Stimulated activated CD8-positive, alpha-beta memory T cell treated with anti-CD3 and anti-CD28 coated beads, Interleukin-4, amount 100 ng/mL, for 1 hour (primary cell): Measurements from ENCODE around the gene CMC2.

ENCODE experiments used
- DNase-seq, 2 donors: peaks; one replicate each; pipeline ENCODE4 v3.0.0-alpha.2; 2020; ENCODE audit warnings: low read depth in 2 of 2, low spot score in 1 of 2

Gene CMC2

DNA sequence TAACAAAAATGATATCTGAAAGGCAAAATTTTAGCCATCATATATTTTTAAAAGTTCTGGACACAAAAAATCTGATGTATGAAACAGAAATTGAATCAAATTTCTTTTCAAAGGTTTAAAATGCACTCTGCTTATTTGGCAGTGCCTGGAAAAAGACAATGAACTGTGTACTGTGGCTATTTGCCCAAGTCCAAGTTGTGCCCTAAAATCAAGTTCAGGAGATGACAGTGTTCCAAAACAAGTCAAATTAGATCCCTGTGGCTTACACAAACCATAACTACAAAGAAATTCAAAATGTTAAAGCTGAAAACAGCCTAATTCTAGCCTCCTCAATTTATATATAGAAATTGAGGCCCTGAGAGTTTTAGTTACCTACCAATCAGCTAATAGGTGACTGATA, 25.6 kb downstream of the CMC2 start:
- no peak for DNase-seq

DNA sequence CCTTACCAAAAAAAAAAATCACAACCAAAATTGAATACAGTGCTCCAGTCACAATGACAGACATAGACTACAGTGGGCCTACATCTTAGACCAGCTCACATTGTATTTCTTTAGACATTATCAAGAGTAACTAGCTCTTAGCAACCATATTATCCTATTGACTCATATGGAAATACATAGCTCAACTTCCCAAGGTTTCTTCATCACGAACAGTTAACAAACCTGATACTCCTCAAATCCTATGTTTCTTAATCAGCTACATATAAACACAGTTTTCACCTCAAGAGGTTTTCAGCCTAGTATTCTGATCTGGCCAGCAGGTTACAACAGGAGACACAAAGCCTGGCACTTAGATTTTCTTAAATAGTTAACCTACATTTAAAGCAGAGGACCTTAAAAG, 29.7 kb downstream of the CMC2 start:
- DNase-seq: no peak

DNA sequence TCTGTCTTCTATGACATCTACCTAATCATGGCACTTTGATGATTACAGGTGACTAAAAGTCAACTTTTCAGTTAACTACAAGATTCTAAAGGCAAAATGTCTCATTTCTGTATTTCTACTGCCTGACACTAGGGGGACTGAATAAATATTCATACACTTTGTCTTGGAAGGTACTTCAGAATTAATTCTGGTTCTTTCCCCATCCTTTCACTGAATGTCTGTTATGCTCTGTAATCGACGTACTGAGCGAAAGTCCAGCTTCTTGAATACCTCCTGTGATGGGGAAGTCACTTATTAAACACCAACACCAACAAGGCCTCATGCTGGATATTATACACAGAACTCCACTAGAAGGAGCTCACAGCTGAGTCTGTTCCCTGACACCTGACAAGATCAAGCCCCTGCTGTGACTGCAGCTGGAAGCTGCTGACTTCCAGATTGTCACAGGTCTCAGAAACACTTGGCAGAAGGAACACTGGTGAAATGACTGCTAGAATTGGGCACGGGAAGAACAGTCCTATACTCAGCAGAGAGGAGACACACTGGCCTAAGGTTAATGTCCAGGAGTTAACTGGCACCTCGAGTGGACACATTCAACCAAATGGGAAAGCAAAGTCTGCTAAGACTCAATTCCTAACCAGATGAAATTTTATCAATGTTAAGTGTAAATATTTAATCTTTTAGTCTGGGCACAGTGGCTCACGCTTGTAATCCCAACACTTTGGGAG, 31.9 kb downstream of the CMC2 start:
- no peak for DNase-seq

DNA sequence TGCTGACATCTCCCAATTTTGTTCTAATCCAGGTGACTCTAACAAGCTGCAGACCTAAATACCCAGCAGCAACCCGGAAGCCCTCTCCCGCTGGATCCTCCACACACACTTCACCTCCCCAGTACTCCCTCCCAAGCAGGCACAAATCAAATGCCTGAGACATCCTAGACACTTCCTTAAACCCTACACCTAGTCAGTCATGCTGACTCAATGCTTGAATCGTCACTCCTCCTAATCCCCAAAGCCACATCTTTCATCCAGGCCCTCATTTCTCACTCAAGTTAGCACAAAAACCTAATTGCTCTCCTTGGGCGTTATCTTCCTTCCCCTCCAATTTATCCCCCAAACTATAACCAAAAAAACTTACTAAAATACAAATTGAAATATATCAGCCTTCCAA, 32.7 kb downstream of the CMC2 start:
- no peak for DNase-seq

DNA sequence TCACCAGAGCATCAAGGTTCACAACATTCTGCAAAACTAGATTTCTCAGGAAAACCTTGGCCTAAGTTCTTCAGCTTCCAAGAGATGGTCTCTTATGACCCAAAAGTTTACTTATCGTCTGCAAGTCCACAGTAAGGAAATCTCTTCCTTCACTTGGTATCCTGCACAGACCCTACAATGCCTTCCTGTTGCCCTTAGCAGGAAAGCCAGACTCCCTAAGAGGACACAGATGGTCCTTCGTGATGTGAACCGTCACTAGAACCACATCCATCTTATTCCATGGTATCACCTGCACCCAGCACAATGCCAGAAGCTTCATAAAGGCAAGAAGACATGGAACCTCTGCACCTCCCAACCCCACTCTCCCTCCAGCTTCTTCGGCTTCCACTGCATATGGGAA, 34.1 kb downstream of the CMC2 start:
- DNase-seq: no peak

DNA sequence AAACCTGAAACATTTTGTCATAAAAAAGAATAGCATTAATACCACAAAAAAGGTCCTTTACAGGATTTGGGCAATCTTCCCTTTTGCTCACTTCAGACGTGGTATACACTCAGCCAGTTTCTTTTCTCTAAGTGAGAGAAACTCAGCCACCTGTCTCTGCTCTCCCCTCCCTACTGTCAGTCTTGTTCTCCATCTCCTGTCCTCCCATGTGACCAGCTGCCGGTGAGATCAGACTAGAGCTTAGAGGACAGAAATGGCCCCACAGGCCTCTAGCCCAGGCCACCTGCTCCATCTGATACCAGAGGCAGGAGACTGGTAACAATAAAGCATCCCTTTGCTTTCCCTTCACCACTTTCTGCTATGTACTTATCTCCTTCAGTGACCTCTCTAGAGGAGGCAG, 34.9 kb downstream of the CMC2 start:
- no peak for DNase-seq

DNA sequence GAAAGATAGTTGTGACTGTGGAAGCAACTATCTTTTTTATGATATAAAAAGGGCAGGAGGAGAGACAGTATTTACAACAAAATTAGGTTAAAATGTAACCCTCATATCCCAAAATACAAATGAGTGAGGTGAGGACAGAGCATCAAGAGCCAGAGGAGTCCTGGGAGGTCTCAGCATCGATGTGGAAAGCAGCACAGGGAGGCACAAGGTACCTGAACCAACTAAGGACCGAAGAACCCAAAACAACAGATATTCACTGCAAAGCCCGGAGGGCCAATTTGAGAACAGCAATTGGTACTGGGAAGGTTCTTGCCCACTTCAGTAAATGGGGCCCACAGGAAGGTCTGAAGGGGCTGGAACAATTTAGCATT, 37.6 kb downstream of the CMC2 start:
- no peak for DNase-seq

DNA sequence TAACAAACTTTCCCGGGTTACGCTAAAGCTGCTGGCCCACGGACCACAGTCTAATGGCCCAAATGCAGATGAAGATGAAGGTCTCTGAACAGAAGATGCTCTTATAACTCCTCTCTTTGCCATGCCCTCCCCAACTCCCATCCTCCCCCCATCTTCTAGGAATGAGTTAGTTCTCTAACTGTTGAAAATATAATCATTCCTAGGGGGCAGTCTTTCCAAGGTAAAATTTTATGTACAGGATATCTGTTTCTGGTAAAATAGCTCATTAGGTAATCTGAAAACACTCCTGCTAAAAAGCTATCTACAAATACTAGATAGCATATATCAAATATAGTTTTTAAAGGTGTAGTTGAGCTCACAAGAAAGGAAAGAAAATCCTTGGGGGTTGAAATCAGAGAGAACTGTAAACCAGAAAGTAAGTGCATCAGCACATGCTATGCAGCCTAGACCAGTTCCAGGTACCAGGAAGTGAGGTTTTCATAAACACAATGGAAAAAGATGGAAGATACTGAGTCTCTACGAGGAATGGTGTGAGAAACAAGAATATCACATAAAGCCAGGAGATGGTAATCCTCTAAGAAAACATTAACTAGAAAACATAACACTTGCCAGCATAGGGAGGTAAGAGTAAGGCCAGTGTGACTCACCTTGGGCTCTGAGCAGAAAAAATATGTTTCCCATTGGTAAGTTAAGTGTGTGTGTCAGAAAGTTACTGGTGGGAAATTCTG, 38.1 kb downstream of the CMC2 start:
- no peak for DNase-seq

DNA sequence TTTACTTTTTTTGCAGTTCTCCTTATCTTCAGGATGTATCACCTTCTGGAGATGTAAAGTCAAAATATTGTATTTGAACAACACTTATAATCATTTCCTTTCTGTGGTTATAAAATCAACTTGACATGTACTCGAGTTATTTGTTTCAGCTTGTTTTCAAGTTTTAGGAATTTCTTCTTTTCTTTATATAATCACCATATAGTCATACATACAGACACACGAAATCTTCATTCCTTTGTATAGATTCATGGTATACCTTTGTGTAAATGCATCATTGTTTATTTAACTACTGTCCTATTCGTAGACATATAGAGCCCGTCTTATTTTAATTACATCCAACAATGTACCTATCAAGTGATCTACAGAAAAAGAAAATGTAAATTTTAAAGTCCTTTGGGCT, 40.1 kb downstream of the CMC2 start:
- DNase-seq: no peak

DNA sequence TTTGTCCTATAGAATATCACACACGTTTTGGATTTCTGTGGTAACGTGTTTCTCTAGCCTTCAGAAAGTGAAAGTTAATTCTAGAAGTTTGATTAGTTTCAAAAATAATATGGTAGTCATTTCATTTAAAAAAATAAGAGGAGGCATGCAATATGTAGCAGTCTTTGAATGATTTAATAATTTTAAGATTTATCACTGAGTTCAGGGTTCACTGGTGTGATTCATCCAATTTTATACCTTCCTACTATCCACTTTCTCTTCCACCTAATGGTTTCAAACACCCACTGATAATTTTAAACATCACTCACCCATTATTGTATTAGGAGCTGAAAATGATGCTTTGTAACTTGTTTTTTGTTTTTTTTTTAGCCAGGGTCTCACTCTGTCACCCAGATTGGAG, 42.3 kb downstream of the CMC2 start:
- DNase-seq: no peak

DNA sequence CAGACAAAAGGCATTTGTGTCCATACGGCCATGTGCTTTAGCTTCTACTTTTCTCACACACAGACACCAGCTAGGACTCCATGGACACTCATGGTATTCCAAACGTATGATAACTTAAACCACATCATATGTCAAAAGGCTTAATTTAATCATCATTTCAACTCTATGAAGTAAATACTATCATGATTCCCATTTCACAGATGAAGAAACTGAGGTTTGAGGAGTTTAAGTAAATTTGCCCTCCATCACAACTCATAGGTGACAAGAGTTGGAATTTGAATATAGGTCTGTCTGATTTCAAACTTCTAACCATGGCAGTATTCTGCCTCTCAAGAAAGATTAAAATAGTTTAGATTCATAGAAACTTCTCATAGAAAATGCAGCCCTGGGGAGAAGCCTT, 43.8 kb downstream of the CMC2 start:
- no peak for DNase-seq

DNA sequence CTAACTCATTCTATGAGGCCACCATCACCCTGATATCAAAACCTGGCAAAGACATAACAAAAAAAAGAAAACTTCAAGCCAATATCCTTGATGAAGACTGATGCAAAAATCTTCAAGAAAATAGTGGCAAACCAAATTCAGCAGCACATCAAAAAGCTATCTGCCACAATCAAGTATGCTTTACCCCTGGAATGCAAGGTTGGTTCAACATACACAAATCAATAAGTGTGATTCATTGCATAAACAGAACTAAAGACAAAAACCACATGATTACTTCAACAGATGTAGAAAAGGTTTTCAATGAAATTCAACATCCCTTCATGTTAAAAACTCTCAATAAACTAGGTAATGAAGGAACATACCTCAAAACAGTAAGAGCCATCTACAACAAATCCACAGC, 48.4 kb downstream of the CMC2 start:
- DNase-seq: no peak

DNA sequence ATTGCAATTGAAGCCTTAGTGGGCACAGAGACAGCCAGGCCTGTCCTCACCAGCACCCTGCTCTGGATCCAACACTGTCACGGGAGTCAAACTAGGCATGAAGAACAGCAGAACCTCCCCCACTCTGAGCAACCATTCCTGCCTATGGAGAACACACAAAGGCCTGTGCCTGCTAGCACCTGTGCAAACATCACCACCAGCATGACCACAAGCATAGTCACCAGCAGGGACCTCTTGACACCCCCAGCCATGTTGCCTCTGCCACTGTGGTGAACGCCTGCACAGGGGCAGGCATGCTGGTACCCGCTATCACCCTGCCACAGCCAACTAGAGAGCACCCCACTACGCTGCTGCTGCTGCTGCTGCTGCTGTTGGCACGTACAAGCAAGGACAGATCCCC, 51.7 kb downstream of the CMC2 start:
- DNase-seq: no peak

DNA sequence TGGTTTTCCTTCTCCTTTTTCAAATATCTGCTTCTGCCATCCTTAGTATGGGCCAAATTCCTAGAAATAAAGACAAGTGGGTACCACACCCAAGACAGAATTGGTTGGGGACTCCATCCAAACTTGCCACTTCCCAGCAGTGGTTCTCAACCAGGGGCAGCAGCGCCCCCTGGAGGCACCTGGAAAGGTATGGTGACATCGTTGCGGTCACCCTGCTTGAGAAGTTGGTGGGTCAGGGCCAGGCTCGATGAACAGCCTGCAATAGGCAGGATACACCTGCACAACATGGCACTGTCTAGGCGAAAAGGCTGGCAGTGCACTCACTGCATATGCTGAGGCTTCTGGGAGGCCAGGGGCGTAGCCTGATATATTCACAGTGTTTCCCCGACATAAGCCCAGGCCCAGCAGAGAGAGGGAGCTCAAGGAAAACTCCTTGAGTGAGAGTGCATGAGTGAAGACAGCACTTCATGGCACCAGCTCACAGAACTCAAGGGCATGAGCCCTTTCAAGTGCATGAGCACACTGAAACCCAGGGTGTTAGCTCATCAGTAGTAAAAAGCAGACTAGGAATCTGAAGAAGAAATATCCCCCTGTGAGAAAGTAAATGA, 57.7 kb downstream of the CMC2 start:
- no peak for DNase-seq

DNA sequence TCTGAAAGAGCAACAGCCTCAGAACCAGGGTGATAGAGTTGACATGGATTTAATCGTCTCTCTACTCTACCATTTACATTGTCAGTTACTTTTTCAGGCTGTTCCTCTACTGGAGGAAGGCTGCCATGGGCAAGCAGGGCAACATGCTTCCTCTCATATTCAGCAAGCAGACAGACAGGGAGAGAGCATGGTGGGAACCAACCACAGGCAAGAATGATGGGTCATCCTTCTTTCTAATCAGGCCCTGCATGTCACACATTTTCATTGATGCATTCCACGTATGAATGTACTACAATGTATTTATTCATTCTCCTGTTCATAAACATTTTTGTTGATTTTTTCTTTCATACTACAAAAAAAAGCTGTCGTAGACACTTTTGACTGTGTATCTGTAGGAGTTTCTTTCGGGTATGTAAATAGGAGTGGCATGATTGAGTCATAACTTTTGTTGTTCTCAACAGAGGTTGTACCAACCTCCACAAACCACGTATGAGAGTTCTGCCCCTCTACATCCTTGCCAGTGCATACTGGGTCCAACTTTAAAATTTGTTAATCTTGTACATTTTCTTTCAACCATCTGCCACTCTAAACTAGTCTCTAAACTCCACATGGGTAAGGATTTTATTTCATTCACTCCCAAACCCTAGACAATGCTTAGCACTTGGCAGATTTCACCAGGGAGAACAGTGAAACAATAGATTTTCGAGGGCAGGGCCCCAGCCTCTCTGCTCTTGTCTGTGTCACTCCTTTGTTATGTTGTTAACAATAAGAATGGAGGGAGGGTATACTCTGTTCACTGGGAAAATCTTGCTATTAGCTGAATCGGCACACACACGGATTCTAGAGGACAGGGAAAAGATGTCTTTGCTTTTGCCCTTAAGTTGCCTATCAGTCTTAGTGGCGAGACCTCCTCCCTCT, 58.7 kb downstream of the CMC2 start:
- no peak for DNase-seq

DNA sequence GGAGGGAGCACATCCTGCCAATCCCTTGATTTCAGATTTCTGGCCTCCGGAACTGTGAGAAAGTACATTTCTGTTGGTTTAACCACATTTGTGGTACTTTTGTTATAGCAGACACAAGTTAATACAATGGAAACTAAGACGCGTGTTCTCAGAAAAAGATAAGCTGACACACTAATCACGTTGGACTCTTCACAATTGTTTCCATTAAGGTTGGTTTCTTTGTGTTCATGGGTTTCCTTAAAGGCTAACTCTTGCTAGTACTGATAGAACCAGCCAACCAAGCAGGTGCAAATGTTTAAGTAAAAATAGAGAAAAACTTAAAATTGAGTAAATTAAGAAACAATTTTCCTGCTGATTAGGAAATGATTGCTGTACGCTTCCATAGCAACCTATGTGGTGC, 59.4 kb downstream of the CMC2 start:
- no peak for DNase-seq

DNA sequence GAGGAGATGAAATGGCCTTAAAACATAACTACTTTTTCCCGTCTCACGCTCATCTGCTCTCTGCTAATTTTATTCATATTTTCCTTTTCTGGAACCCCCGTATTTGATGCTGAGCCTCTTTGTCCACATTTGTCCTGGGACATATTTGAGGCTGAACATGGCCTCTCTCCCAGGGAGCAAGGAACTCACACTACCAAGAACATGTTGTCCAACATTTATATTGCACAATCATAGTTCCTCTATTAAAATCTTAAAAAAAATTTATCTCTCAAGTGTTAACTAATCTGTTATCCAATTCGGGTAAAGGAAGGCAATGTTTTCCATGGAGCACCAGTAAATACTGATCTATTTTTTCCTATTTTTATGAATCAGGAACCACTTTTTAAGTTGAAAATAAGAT, 60.2 kb downstream of the CMC2 start:
- no peak for DNase-seq

DNA sequence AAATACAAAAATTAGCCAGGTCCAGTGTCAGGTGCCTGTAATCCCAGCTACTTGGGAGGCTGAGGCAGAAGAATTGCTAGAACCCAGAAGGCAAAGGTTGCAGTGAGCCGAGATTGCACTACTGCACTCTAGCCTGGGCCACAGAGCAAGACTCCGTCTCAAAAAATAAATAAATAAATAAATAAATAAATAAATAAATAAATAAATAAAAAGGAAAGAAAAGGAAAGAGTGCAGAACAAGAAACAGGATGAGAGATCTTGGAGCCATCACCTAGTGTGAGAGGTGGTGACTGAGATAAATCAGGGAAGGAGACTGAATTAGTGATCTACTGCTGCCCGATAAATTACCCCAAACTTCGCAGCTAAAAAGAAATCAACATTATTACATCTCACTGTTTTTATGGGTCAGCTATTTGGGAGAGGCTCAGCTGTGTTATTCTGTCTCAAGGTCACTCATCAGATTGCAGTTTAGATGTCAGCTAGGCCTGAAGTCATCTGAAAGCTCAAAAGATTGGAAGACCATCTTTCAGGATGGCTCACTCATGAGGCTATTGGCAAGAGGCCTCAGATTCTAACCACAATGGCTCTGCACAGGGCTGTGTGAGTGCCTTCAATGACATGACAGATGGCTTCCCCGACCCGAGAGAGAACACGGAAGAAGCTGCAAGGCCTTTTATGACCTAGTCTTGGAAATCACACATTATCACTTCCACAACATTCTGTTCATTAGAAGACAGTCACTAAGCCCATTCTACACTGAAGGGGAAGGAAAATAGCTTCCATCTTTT, 66.4 kb downstream of the CMC2 start:
- DNase-seq: no peak

DNA sequence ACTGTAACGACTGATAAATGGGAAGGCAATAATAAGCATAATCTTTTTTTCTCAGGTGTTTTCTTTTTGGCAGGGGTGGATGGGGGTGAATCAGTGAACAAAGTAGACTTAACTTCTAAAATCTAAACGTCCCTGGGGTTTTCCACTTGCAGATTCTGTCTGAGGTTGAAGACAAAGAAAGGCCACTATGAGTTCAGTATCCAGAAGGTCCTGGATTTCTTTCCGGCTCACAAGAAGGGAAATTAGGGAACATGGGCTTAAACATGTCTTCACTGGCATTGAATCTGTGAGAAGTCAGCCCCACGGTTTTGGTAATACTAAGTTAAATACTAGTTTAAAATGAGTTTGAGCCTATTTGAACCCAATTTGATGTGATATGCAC, 67.8 kb downstream of the CMC2 start:
- DNase-seq: no peak

DNA sequence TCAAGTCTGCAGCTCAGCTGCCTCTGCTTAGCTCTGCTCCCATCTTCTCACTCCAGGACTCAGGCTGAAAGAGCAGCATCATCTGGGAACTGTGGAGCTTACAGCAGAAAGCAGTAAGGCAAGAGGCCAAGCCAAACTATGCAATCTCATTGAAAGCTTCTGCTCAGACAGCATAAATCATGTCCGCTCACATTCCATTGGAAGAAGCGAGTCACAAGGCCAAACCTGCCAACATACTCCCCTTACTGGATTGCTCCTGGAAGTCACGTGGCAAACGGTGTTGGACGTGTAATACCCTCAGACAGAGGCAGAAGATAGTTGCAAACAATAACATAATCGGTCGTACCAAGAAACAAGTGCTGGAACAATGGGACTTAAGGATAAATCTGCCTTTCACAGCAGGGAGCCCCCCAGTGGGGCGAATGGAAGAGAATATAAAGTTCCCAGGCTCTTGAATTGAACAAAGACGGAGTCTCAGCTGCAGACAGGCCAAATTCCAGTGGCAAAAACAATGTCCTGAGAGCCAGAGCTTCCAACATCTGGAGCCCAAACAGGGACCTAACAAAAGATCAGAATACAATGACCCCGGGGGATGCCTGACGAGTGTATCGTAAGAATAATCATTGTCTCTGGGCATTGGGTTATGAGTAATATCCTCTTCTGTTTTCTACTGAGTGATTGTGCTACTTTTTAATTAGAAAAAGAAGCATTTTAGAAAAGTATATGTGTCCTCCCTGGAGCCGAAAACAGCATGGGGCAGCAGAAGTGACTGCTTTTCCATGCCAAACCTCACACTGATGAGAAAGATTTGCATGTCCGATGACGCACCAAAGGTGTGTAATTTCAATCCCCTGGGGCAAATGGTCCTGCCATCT, 68.4 kb downstream of the CMC2 start:
- DNase-seq: no peak
